Keratinocyte (primary cell): Measurements from ENCODE around the gene AP2A2. TPM values are rescaled to one million over a fixed set of nuclear protein-coding genes. Genes with fewer than 3 reads are reported as not detected.

Experiments used
- DNase-seq: peaks from one replicate; pipeline ENCODE4 v3.0.0-alpha.2; 2011; ENCODE audit warnings: low read depth, missing footprints, low spot score
- FAIRE-seq: peaks from 2 replicates; lab custom pipeline; 2011; peaks lifted over from hg19 to GRCh38; lab: Jason Lieb, UNC
- H2AFZ ChIP-seq: 2 replicates; pipeline ENCODE4 v1.6.0; 2012; ENCODE audit warnings: low read length, control low read depth, inconsistent platforms; ENCODE audit not compliant: control insufficient read depth
- H3K27ac ChIP-seq: 2 replicates; pipeline ENCODE4 v1.5.1; 2011; ENCODE audit warnings: low read length; ENCODE audit not compliant: control insufficient read depth, insufficient read depth
- H3K27me3 ChIP-seq: 3 replicates; pipeline ENCODE4 v1.6.0; 2011; ENCODE audit warnings: low read length; ENCODE audit not compliant: control insufficient read depth, insufficient read depth; ENCODE audit errors: extremely low read depth
- H3K36me3 ChIP-seq, 2 experiments: 2 replicates in 1 of 2; 3 replicates in 1 of 2; pipeline ENCODE4 v1.5.1; 2011; ENCODE audit warnings: low read length in 2 of 2, mild to moderate bottlenecking in 1 of 2; ENCODE audit not compliant: control insufficient read depth in 2 of 2, insufficient read depth in 2 of 2; ENCODE audit errors: extremely low read depth in 1 of 2
- H3K4me1 ChIP-seq: 3 replicates; pipeline ENCODE4 v1.5.1; 2011; ENCODE audit warnings: low read length; ENCODE audit not compliant: control insufficient read depth, insufficient read depth; ENCODE audit errors: extremely low read depth
- H3K4me2 ChIP-seq: 3 replicates; pipeline ENCODE4 v1.6.0; 2011; ENCODE audit warnings: low read depth, low read length; ENCODE audit not compliant: control insufficient read depth, insufficient read depth; ENCODE audit errors: extremely low read depth
- H3K4me3 ChIP-seq, 3 experiments: fragments of 200-600 bp in 1 of 3; sonication (generic) in 1 of 3; 2 replicates in 2 of 3; 3 replicates in 1 of 3; pipeline ENCODE4 v1.5.1; 2011 to 2016; ENCODE audit warnings: low read length in 3 of 3, mild to moderate bottlenecking in 3 of 3, control low read depth in 2 of 3, inconsistent platforms in 1 of 3, low read depth in 1 of 3, mixed read lengths in 1 of 3, mixed run types in 1 of 3, moderate library complexity in 1 of 3; ENCODE audit not compliant: control insufficient read depth in 2 of 3, insufficient read depth in 2 of 3; ENCODE audit errors: extremely low read depth in 1 of 3
- H3K79me2 ChIP-seq: 2 replicates; pipeline ENCODE4 v1.6.0; 2012; ENCODE audit warnings: low read length; ENCODE audit not compliant: control insufficient read depth, insufficient read depth
- H3K9ac ChIP-seq: 3 replicates; pipeline ENCODE4 v1.6.0; 2011; ENCODE audit warnings: low read length; ENCODE audit not compliant: control insufficient read depth, insufficient read depth; ENCODE audit errors: extremely low read depth
- H3K9me1 ChIP-seq: 3 replicates; pipeline ENCODE4 v1.6.0; 2011; ENCODE audit warnings: low read length; ENCODE audit not compliant: control insufficient read depth, insufficient read depth; ENCODE audit errors: extremely low read depth
- H3K9me3 ChIP-seq: 2 replicates; pipeline ENCODE4 v1.5.1; 2012; ENCODE audit warnings: low read depth, low read length; ENCODE audit not compliant: control insufficient read depth
- H4K20me1 ChIP-seq: 3 replicates; pipeline ENCODE4 v1.6.0; 2011; ENCODE audit warnings: low read length; ENCODE audit not compliant: control insufficient read depth, insufficient read depth; ENCODE audit errors: extremely low read depth
- EZH2 ChIP-seq: IDR thresholded peaks from one replicate; pipeline ENCODE4 v1.6.1; 2012; ENCODE audit warnings: inconsistent platforms, mild to moderate bottlenecking, low read length, moderate library complexity
- dilution Hi-C: fragments of 300-500 bp; cut with MboI; formaldehyde crosslinking; loops from one replicate; pipeline ENCODE4 v1.7.0; 2020; ENCODE audit warnings: low sequenced_read_pairs; ENCODE audit not compliant: extremely low pct_ligation_motif_present
- polyA plus RNA-seq, 5 experiments: library from polyadenylated mRNA; depleted of rRNA in 3 of 5; stranded (reverse) in 3 of 5; stranded (forward) in 1 of 5; unstranded in 1 of 5; fragments of >200 nt; gene quantifications; 1 replicate in 1 of 5; 2 replicates in 3 of 5; 3 replicates in 1 of 5; pipeline versions ENCODE4 v1.2.1 to v1.2.3, GENCODE V29; 2011 to 2012; ENCODE audit warnings: missing spikeins in 2 of 5, low read depth in 1 of 5, low replicate concordance in 1 of 5
- TF ChIP-seq, protein P1 (sequence below), 3 experiments: IDR thresholded peaks in 1 of 3; conservative IDR thresholded peaks in 1 of 3; optimal IDR thresholded peaks in 1 of 3; 2 replicates in 2 of 3; 3 replicates in 1 of 3; pipeline versions ENCODE3 to v1.5.1; 2011; ENCODE audit warnings: low read length in 3 of 3, mild to moderate bottlenecking in 3 of 3, moderate library complexity in 2 of 3, control low read depth in 1 of 3, inconsistent platforms in 1 of 3; ENCODE audit not compliant: insufficient read depth in 2 of 3; ENCODE audit errors: extremely low read depth in 1 of 3

The AP2A2 gene
- polyA plus RNA-seq, 1 donor (not counting 4 experiments of a cell fraction or from before 2014, with no cell fraction given): 47.8 TPM

DNA sequence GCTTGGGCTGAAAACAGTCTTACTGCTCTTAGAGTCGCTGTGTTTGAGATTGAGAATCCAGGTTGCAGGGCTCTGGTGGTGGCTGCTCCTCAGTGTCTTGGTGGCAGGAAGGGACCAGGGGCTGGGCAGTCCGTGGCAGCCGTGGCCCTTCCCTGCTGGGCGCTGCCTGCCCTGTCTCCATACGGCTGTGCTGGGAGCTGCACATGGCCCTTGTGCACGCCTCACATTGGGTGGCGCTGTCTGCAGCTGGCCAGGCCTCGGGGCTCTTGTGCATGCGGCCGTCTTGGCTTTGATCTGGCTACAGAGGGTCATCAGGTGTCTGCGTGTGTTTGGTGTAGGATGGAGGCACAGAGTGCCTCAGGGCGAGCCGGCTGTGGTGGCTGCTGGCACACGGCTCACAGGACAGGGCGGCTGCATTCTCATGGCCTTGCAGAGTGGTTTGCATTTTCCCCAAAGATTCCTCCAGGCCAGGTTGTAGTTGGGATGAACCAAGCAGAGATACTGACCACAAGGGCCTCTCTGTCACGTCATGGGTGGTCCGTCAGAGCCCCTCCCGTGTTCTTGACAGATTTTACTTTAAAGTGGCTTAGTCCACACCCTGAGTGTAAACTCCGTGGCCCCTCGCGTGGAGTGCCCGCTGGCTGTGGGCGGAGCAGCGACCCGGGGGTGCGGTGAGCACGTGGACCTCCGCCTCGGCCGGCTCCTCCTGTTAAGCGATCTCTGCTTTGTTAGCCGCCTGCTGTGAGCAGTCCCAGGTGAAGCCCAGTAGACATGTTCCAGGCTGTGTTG lies 76.1 kb downstream of the AP2A2 start:
- DNase-seq (no peak), FAIRE-seq (no peak)
- dilution Hi-C loops: no loop called here
- Histone ChIP-seq H3K9ac (no peak overlapping the region), H3K79me2 (peaks cover 6% of the 10 kb centered on the region), H3K36me3 (peaks cover 13 to 35% of the 10 kb centered on the region in 2 experiments), H3K9me1 (no peaks in the 10 kb centered on the region), H3K4me3 (no peak overlapping the region), H2AFZ (no peak overlapping the region), H3K27ac (no peak overlapping the region), H3K27me3 (no peaks in the 10 kb centered on the region), H3K9me3 (no peaks in the 10 kb centered on the region), H3K4me2 (no peak overlapping the region), H3K4me1 (no peaks in the 10 kb centered on the region), H4K20me1 (peaks cover 8% of the 10 kb centered on the region)
- no peak for TF ChIP-seq EZH2
- TF ChIP-seq, protein P1, sequence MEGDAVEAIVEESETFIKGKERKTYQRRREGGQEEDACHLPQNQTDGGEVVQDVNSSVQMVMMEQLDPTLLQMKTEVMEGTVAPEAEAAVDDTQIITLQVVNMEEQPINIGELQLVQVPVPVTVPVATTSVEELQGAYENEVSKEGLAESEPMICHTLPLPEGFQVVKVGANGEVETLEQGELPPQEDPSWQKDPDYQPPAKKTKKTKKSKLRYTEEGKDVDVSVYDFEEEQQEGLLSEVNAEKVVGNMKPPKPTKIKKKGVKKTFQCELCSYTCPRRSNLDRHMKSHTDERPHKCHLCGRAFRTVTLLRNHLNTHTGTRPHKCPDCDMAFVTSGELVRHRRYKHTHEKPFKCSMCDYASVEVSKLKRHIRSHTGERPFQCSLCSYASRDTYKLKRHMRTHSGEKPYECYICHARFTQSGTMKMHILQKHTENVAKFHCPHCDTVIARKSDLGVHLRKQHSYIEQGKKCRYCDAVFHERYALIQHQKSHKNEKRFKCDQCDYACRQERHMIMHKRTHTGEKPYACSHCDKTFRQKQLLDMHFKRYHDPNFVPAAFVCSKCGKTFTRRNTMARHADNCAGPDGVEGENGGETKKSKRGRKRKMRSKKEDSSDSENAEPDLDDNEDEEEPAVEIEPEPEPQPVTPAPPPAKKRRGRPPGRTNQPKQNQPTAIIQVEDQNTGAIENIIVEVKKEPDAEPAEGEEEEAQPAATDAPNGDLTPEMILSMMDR (optimal IDR thresholded peaks at IDR 0.05 in 1 of 3, IDR thresholded peaks at IDR 0.05 in 1 of 3, conservative IDR thresholded peaks at IDR 0.05 in 1 of 3; ENCODE audit: extremely low read depth in 1 of 3, insufficient read depth in 2 of 3, low read length in 3 of 3): no peak

DNA sequence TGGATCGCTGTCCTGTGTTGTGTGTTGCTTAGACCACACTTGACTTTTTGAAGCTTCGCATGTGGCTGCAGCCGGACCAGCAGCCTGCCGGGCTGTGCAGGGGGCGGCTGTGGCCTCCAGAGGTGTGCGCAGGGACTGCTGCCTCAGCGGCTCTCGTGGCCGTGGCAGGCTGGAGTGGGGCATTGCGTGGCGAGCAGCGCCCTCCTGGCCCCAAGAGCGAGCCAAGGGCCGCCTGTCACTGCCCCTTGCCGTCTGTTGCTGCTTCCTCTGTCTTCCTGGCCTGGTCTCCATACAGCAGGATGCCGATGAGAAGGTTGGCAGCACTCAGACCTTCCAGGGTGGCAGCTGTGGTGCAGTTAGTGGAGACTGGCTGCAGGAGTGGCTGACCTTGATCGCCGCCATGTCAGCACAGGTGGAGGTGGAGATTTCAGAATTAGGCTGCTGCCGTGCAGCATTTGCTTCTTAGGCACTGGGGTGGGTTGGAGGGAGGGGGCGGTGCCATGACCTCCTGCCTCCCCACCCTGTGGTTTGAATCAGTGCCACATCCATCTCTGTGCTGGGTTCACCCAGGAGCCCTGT lies 76.8 kb downstream of the AP2A2 start:
- dilution Hi-C loops: no loop called here
- no peaks in the 10 kb centered on the region for H3K9me1 ChIP-seq

More for the DNA sequence above, 76.8 kb downstream of the AP2A2 start:
- H3K9me3 ChIP-seq: no peaks in the 10 kb centered on the region
- no peak overlapping the region for H3K9ac ChIP-seq
- no peak overlapping the region for H3K4me2 ChIP-seq
- no peaks in the 10 kb centered on the region for H3K4me1 ChIP-seq
- TF ChIP-seq EZH2: no peak
- TF ChIP-seq, protein P1 (optimal IDR thresholded peaks at IDR 0.05 in 1 of 3, IDR thresholded peaks at IDR 0.05 in 1 of 3, conservative IDR thresholded peaks at IDR 0.05 in 1 of 3; ENCODE audit: extremely low read depth in 1 of 3, insufficient read depth in 2 of 3, low read length in 3 of 3): no peak
- H3K36me3 ChIP-seq: peaks cover 20 to 29% of the 10 kb centered on the region in 2 experiments
- H3K27me3 ChIP-seq: no peaks in the 10 kb centered on the region
- FAIRE-seq (no peak), DNase-seq (no peak)
- H3K79me2 ChIP-seq: peaks cover 6% of the 10 kb centered on the region
- no peak overlapping the region for H2AFZ ChIP-seq
- peaks cover 8% of the 10 kb centered on the region for H4K20me1 ChIP-seq
- H3K4me3 ChIP-seq: no peak overlapping the region
- no peak overlapping the region for H3K27ac ChIP-seq
